WTC11 (cell line): Measurements from ENCODE around the gene ATP11B.

Experiments used
- NFE2L1 ChIP-seq: sonication (generic); formaldehyde crosslinking; IDR thresholded peaks from 2 replicates; pipeline ENCODE4 v1.8.1; 2023; ENCODE audit warnings: missing genetic modification reagents
- TEAD1 ChIP-seq: sonication (generic); formaldehyde crosslinking; IDR thresholded peaks from 2 replicates; pipeline ENCODE4 v1.8.0; 2022; ENCODE audit warnings: mild to moderate bottlenecking, missing genetic modification reagents
- ZNF138 ChIP-seq: sonication (generic); formaldehyde crosslinking; conservative IDR thresholded peaks from 2 replicates; pipeline ENCODE4 v1.8.1; 2022; ENCODE audit warnings: mild to moderate bottlenecking, moderate library complexity, missing genetic modification reagents
- ZNF317 ChIP-seq: sonication (generic); formaldehyde crosslinking; IDR thresholded peaks from 2 replicates; pipeline ENCODE4 v1.8.1; 2023; ENCODE audit warnings: low read depth, mild to moderate bottlenecking, moderate library complexity, missing genetic modification reagents, borderline replicate concordance
- TF ChIP-seq, protein P1 (sequence below): fragments of 200-600 bp; IDR thresholded peaks from 2 replicates; pipeline ENCODE4 v1.8.0; 2022; ENCODE audit warnings: antibody characterized with exemption

DNA sequence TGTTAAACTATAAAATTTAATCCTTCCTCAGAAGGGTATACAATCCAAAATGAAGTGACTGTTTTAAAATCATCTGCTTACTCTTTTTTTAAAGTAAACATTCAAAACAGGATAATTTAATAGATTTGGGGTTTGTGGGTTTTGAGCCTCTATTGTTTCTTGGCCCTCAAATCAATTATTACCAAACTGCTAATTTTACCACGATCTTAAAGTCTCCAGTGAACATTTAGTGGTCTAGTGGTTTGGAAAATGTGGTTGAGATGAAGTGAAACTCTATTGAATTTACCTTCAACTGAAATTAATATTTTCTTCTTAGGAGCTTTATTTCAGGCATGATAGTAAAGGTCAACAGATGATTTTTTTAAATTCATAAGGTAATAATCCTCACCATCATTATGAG is 11.2 kb upstream of the ATP11B start:
- TF ChIP-seq, protein P1, sequence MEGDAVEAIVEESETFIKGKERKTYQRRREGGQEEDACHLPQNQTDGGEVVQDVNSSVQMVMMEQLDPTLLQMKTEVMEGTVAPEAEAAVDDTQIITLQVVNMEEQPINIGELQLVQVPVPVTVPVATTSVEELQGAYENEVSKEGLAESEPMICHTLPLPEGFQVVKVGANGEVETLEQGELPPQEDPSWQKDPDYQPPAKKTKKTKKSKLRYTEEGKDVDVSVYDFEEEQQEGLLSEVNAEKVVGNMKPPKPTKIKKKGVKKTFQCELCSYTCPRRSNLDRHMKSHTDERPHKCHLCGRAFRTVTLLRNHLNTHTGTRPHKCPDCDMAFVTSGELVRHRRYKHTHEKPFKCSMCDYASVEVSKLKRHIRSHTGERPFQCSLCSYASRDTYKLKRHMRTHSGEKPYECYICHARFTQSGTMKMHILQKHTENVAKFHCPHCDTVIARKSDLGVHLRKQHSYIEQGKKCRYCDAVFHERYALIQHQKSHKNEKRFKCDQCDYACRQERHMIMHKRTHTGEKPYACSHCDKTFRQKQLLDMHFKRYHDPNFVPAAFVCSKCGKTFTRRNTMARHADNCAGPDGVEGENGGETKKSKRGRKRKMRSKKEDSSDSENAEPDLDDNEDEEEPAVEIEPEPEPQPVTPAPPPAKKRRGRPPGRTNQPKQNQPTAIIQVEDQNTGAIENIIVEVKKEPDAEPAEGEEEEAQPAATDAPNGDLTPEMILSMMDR: no peak
- TF ChIP-seq NFE2L1 (CRISPR knock-in tag) (no peak), ZNF138 (no peak), TEAD1 (CRISPR knock-in tag) (no peak), ZNF317 (CRISPR knock-in tag) (no peak)
